ENCODE measurements around the gene ADAM23. TPM values are rescaled to one million over a fixed set of nuclear protein-coding genes. Genes with fewer than 3 reads are reported as not detected.

Gene ADAM23
- total and polyA plus RNA-seq, 2 experiments from 2014 or later, result 11.8 to 15.9 TPM

DNA sequence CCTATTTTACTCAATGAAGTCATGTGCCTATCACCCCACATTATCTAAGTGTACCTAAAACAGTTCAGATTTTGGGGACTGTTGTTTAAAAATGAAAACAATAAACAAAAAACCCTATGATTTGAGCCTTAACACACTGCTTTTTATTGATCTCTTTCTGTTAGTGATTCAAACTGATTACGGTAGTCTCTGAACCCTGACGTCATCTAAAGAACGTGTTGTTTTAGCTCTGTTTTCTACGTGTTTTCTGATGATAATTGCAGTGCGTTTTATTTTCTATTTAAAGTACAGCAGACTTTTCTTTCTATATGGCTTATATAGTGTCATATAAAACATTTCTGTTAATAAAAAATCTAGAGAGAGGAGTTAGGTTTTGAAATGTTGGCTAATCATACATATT is 105.1 kb downstream of the ADAM23 start:
- Histone ChIP-seq H3K4me2 (no peak overlapping the region), H3K36me3 (ENCODE audit: insufficient read depth) (no peaks in the 10 kb centered on the region), H3K4me3 (no peak overlapping the region), H3K9me2 (ENCODE audit: insufficient read depth) (no peaks in the 10 kb centered on the region), H3K27me3 (ENCODE audit: insufficient read depth) (no peaks in the 10 kb centered on the region), H4K20me1 (replicated peaks; ENCODE audit: insufficient read depth) (no peaks in the 10 kb centered on the region), H3K79me2 (replicated peaks; ENCODE audit: insufficient read depth) (no peaks in the 10 kb centered on the region), H3K27ac (ENCODE audit: low read depth) (no peak overlapping the region), H3K4me1 (ENCODE audit: insufficient read depth) (no peaks in the 10 kb centered on the region), H3F3A (replicated peaks; ENCODE audit: low read depth) (no peaks in the 10 kb centered on the region), H2AFZ (no peak overlapping the region)
- no peak for TF ChIP-seq NANOG (IDR thresholded peaks at IDR 0.05; ENCODE audit: borderline replicate concordance)
- TF ChIP-seq, protein P1, sequence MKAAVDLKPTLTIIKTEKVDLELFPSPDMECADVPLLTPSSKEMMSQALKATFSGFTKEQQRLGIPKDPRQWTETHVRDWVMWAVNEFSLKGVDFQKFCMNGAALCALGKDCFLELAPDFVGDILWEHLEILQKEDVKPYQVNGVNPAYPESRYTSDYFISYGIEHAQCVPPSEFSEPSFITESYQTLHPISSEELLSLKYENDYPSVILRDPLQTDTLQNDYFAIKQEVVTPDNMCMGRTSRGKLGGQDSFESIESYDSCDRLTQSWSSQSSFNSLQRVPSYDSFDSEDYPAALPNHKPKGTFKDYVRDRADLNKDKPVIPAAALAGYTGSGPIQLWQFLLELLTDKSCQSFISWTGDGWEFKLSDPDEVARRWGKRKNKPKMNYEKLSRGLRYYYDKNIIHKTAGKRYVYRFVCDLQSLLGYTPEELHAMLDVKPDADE (IDR thresholded peaks at IDR 0.05), result no peak
- TF ChIP-seq, protein P2, sequence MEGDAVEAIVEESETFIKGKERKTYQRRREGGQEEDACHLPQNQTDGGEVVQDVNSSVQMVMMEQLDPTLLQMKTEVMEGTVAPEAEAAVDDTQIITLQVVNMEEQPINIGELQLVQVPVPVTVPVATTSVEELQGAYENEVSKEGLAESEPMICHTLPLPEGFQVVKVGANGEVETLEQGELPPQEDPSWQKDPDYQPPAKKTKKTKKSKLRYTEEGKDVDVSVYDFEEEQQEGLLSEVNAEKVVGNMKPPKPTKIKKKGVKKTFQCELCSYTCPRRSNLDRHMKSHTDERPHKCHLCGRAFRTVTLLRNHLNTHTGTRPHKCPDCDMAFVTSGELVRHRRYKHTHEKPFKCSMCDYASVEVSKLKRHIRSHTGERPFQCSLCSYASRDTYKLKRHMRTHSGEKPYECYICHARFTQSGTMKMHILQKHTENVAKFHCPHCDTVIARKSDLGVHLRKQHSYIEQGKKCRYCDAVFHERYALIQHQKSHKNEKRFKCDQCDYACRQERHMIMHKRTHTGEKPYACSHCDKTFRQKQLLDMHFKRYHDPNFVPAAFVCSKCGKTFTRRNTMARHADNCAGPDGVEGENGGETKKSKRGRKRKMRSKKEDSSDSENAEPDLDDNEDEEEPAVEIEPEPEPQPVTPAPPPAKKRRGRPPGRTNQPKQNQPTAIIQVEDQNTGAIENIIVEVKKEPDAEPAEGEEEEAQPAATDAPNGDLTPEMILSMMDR (conservative IDR thresholded peaks at IDR 0.05; ENCODE audit: low read depth in 2 of 2), result no peak
- TF ChIP-seq ZNF462 (CRISPR knock-in tag; IDR thresholded peaks at IDR 0.05), result no peak
- no peak for TF ChIP-seq STAT1 (IDR thresholded peaks at IDR 0.05; ENCODE audit: unreplicated experiment)
- TF ChIP-seq ZNF114 (CRISPR knock-in tag; IDR thresholded peaks at IDR 0.05), result no peak
- TF ChIP-seq ZNF331 (CRISPR knock-in tag; IDR thresholded peaks at IDR 0.05; ENCODE audit: low read depth), result no peak
- TF ChIP-seq POLR2AphosphoS5 (IDR thresholded peaks at IDR 0.05; ENCODE audit: low read depth), result no peak
- no peak for TF ChIP-seq EZH2 (IDR thresholded peaks at IDR 0.05; ENCODE audit: low read depth, unreplicated experiment)
- TF ChIP-seq REST (IDR thresholded peaks at IDR 0.05; ENCODE audit: unreplicated experiment), result no peak
- no peak for TF ChIP-seq JUNB (IDR thresholded peaks at IDR 0.05; ENCODE audit: unreplicated experiment)
- TF ChIP-seq EZH2phosphoT487 (IDR thresholded peaks at IDR 0.05; ENCODE audit: unreplicated experiment), result no peak
- TF ChIP-seq CREB1 (CRISPR knock-in tag; IDR thresholded peaks at IDR 0.05; ENCODE audit: low read depth), result no peak
- Mint-ChIP-seq H3K27ac (no peak overlapping the region; the same call in 1 of the 2 replicates), H3K36me3 (ENCODE audit: low read depth) (no peaks in the 10 kb centered on the region; the same call in 2 of the 3 replicates), H3K4me3 (no peak overlapping the region), H3K9me3 (no peaks in the 10 kb centered on the region), H3K27me3 (ENCODE audit: insufficient read depth, low read depth, poor library complexity) (no peaks in the 10 kb centered on the region), H3K4me1 (no peaks in the 10 kb centered on the region; the same call in 2 of the 3 replicates)
- DNase-seq (ENCODE audit: low spot score) (no peak), ATAC-seq (no peak)

Measured in GM23338 (cell line).